Measurements from ENCODE around the gene DCHS1.

Gene DCHS1

DNA sequence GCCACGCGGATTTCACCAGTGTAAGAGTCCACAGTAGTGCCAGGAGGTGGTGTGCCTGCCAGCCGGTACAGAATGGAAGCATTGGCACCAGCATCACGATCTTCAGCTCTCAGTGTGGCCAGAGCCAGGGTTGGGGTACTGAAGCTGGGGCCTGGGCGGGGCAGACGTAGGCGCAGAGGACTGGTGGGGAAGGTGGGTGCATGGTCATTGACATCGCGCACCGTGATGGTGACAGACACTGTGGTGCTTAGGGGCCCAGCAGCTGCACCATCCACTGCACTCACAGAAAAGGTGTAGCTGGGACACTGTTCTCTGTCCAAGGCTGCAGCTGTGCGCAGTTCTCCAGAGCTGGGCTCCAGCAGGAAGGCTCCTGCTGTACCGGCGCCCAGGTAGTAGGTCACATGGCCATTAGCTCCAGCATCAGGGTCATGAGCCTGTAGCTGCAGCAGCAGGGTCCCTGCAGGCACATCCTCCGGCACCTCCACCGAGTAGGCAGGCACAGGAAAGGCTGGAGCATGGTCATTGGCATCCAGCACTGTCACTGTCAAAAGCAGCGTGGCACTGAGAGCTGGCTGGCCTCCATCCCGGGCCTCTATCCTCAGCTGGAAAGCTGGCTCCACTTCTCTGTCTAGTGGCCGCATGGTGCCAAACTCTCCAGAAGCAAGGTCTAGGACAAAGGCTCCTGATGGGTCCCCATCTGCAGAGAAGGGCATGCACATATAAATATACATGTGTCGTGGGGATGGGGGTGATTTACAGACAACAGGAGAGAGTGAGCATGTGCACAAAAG, 28.4 kb downstream of the DCHS1 start:
- no peak for DNase-seq (ENCODE audit: low read depth in 3 of 3)

DNA sequence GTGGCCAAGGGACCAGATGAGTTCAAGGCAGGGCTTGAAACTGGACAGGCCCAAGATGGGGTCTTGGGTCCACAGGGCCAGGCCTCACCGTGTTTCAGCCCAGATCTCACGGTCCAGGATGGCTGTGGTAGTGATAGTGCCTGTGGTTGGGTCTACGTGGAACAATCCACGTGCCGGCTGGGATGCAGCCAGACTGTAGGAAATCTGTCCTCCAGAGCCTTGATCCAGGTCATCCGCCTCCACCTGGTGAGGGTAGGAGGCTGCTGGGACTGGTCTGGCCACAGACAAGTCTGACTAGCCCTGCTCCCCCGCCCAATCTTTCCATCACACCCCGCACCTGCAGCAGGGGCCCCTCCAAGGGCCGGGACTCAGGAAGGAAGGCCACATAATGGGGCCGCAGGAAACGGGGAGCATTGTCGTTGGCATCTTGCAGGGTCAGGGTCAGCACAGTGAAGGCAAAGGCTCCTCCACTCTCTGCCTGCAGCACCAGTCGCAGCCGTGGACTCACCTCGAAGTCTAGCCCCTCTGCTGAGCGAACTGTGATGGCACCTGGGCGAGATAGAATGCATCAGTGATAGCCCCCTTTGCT, 29.7 kb downstream of the DCHS1 start:
- DNase-seq (ENCODE audit: low read depth in 3 of 3): no peak

DNA sequence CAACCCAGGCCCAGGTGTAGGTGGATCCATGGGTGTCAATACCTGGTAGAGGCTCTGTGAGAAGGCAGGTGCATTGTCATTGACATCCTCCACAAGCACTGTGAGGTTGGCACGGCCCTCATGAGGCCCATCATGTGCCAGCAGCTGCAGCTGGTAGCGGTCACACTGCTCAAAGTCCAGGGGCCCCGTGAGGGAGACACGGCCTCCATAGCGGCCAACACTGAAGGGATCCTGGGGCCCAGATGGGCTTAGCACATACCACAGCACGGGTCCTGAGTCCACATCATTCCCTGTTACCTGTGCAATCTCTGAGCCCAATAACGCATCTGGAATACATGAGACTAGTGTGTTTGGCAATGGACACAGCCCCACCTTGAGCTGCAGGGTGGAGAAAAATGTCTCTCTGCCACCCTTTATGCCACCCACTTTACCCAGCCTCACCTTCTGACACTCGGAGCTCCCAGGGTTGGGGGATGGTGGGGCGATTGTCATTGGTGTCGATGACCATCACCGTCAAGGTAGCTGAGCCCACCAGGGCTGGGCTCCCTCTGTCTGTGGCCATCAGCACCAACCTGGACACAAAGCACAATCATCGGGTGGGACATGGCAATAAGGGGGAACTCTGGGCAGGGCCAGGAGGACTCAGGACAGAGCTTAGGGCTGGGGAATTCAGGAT, 30.3 kb downstream of the DCHS1 start:
- no peak for DNase-seq (ENCODE audit: low read depth in 3 of 3)

DNA sequence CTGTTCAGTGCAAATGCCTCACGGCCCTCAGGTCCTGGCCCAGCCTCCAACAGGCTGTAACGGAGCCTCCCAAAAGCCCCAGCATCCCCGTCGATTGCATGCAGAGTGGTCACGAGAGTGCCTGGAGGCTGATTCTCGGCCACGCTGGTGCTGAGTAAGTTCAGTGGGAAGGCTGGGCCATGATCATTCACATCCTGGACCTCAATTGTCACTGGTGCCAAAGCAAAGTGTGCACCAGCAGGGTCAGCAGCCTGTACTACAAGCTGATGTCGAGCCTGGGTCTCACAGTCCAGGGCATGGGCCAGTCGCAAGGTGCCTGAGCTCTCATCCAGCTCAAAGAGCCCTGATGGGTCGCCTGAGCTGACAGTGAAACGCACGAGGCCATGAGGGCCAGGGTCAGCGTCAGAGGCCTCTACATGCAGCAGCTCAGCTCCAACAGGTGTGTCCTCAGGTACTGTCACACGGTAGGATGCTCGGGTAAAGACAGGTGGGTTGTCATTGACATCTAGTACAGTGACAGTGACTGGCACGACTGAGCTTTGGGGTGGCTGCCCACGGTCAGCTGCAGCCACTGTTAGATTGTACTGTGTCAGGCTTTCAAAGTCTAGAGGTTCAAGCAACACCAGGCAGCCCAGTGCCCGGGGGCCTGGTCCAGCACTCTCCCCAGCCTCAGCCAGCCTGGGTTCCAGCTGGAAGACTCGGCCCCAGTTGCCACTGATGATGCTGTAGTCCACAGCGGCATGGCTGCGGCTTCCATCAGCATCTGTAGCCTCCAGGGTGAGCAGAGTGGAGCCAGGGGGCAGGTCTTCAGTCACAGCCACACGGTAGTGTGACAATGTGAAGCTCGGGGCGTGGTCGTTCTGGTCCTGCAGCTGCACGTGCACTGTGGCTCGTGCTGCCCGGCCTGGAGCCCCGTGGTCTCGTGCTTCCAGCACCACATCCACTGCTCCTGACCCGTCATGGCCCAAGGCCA, 31.9 kb downstream of the DCHS1 start:
- DNase-seq (ENCODE audit: low read depth in 3 of 3): no peak

DNA sequence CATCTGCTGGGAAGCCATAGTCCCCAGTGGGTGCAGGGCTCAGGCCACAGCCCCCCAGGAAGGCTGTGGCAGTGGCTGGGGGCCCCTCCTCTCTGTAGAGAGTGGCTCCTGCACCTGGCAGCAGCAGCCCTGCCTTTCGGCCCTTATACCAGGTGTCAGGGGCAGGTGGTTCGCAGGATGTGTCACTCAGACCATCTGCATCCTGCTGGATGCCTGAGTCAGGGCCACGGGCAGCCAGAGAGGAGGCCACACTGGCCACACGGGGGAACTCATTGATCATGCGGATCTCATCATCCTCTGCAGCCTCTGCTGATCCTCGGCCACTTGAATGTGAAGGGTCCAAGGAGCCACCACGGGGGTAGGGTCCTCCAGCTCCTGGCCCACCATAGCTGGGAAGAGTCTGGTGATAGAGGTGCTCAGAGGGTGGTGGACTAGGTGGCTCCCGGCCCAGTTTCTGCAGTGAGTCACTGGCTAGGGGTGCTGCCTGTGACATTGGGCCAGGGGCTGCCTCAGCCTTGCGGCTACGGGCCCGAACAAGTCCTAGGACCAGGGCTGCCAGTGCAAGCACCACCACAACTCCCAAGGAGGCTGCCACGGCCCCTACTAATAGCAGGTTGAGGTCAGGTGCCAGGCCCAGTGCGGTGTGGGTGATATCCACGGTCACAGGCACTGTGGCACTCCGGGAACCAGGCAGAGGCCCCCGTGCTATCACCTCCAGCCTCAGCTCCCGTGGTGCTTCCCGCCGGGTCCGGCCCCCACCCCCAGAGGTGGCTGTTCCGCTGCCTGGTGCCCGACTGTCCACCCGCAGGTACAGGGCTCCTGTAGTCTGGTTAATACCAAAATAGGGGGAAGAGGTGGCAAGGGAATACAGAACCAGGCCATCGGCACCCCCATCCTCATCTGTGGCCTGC, 33.1 kb downstream of the DCHS1 start:
- DNase-seq (ENCODE audit: low read depth in 3 of 3): no peak

DNA sequence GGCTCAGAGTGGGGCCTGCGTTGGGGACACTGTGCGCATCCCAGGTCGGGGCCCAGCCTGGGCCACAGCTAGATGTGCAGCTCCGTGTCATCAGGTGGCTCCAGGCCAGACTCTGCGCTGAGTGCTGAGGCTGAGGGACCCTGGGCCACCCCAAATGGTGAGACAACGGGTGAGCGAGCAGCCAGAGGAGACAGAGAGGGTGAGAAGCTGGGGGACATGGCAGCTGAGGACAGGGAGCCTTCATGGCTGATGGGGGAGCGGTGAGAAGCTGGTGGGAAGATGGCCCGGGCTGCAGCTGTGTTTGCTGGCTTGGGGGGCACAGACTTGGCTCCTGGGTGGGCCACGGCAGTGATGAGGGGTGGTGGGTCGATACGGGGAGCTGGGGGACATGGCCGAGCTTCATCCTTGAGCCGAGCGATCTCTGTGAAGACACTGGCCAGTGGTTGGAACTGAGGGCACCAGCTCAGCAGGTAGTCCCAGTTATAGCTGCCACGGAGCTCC, 33.8 kb downstream of the DCHS1 start:
- no peak for DNase-seq (ENCODE audit: low read depth in 3 of 3)

DNA sequence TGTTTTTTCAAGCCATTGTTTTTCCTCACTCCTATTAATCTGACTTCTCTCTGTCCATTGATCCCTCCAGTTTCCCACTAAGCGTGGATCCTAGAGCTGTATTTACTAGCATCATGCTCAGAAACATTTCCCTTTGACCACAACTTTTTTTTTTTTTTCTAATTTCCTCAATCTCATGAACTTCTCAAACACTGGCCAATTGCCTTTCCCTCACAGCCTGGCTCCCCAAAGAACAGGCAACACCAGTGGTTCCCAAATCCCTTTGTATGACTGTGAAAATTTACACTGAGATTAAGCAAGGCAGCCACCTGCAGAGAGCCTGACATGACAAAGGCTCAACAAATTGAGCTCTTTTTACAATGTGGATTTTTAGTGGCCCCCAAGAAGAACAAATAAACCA, 35.0 kb downstream of the DCHS1 start:
- no peak for DNase-seq (ENCODE audit: low read depth in 3 of 3)

DNA sequence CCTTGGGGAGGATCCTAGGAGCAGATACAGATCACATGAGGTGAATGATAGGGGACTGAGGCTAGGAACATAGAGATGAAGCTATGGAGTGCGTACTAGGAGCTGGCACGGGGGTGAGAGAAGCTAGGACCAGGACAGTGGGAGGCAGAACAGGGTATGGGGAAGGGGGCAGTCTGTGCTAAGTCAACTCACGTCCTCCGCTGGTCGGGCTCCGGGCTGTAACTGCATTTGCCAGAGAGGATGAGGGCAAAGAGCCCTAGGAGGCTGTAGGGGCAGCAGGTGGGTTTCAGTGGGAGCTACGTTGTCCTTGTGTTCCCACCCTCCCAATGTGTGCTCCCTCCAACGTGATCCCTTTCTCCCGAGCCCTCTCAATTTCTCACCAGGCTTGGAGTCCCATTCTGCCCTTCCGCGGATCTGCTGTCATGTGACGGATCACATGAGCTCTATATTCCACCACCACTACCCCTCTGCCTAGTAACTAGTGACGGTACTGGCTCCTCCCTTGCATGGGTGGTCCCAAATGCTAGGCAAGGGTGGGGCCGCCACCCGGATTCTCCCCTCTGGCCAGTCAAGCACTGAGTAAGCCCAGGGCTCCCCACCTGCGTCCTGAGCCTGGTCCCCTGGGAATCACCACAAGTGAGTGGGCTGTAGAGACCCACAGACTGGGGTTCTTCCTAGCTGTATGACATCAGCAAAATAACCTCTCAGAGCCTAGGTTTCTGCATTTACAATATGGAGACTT, 36.4 kb downstream of the DCHS1 start, which contains the start of gene TPP1:
TPP1 (minus strand) TSS at position 419 of the 742 bp plus-strand sequence; CDS start at position 397, 22 bp downstream.
- peak; percentile 78 to 85 (median 83) for DNase-seq (ENCODE audit: low read depth in 3 of 3)

DNA sequence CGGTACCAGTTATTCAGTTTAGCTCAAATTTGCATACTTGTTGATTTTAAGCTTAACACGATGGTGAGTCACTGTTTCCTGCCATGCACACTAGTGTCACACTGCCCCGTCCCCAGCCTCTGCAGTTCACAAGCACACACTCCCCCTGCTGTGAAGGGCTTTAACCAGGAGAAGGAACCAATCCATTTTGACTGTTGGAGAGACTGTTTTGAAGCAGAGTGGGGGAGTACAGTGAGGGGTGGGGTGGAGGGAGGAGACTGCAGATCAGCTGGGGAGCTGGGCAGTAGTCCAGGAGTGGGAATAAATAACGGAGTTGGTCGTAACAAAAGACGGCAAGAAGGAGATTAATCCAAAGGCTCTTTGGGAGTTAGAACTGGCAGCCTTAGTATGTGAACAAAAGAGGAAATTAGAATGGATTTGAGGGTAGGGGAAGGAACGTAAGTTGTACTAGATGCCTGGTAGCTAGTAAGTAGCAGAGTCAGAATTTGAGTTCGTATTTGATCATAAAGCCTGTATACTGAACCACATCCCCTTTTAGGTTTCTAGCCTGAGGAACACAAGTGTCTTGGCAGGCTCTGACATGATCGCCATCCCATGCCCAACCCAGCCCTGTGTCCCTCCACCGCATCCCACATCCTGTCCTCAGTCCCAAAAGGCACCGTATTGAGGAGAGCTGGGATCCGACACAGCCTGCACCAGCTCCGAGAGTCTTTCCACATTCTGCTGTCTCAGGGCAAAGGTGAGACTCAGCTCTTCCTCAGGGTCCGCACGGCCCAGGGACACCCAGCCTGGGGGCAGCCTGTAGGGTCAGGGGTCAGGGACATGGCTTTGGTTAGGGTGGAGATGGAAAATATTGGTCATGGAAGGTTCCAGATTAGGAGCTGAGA, 37.2 kb downstream of the DCHS1 start:
- DNase-seq (ENCODE audit: low read depth in 3 of 3): peak; percentile 49 to 58 (median 51)

DNA sequence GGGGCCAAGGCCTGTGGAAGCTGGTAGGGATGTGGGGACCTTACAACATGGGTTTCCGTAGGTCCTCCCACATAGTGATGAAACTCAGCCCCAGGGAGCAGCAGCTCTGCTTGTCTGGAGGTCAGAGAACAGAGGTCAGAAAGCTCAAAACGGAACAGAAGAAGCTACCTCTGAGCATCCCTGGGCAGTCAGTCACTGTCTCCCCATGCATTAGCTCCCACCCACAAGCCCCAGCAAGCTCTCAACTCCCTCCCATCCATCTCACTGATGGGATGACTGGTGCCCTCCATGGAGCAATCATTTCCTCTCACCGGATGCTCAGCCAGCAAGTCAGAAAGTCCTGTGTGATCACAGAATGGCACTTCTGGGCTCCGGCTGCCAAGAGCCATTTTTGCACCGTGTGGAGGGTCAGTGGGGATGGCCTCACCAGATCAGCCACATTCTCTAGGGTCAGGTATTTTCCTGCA, 38.3 kb downstream of the DCHS1 start:
- DNase-seq (ENCODE audit: low read depth in 3 of 3): no peak

DNA sequence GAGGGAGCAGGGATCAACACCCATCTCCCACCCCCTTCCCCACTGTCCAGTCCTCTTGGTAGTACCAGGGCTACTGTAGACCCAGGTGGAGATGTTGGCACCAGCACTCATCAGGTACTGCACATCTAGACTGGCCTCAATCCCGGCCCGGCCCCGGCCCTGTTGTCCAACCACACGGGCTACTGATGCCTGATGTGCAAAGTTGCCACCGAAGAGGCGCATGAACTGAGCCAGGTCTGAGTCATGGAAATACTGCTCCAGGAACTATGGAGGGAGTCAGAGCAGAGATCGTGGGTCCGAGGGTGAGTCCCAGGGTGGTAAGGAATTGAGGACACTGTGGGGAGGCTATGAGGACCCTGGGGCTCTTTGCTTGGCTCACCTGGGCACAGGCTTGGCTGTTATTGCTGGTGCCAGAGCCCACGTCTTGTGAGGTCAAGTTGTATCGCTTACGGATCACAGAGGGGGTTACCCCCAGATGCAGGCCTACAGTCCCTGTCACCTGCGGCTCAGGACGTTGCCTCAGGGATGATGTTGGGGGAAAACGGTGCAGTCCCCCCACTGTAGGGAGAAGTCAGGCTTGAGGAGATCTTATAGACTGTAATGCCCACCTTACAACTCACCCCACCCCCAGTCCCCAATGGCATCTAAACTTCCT, 38.9 kb downstream of the DCHS1 start:
- DNase-seq (ENCODE audit: low read depth in 3 of 3): no peak

DNA sequence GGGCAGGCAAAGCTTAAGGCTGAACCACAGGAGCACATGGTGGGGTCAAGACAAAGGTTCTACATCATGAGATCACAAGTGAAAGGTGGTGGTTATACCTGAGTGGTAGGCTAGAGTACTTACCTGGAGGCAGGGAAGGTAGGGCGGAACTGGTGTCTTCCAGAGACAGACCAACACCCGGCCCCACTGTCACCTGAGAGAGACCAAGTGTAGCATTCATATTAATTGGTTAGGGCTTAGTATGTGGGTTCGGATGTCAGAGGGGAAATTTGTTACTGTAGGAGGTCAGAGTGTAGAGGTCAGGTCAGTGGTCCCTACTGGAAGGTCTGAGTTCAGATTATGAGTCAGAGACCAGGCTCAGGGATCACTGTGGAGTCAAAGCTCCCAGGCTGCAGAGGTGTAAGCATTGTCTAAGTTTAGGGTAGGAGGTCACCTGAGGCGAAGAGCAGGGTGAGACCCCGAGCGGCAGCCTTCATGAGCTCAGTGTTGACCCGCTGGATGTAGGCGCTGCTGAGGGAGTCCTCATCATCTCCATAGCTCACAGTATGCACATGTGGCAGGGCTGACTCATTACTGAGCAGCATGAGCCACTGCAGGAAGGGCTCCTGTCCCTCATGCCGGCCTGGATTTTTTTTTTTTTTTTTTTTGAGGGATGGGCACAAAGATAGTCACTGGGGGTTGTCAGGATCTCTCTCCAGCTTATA, 39.6 kb downstream of the DCHS1 start:
- DNase-seq (ENCODE audit: low read depth in 3 of 3): no peak

DNA sequence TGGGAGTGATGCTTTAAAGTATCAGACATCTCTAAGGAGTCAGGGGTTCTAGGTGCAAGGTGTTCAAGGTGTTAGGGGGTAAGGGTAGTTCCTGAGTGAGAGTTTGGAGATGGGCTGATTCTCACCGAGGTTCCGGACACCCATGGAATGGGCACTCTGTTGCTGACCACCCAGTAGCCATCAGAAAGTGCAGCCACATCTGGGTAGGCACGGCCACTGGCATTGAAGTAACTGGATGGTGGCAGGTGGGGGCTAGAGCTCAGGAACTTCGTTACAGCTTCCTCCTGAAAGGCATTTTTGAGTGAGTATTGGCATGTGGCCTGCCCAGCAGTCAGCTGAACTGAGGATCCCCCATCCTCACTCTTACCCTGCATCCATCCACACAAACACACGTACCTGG, 40.6 kb downstream of the DCHS1 start:
- no peak for DNase-seq (ENCODE audit: low read depth in 3 of 3)

DNA sequence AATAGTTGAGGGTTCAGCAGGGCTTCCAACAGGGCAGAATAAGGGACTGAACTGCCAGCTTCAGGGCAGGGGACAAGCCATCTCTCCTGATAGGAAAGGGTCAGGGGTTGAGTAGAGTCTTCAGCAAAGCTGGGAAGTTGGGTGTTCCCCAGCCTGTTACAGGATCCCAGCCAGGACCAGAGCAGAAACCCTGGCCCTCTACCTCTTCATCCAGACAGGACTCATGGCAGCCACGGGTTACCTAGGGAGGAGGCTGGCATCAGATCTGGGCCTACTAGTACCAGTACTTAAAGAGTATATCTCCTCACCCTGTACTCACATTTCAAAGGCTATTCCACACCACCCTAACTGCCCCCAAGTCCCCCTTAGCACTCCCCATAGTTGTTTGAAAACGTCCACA, 41.2 kb downstream of the DCHS1 start:
- no peak for DNase-seq (ENCODE audit: low read depth in 3 of 3)

DNA sequence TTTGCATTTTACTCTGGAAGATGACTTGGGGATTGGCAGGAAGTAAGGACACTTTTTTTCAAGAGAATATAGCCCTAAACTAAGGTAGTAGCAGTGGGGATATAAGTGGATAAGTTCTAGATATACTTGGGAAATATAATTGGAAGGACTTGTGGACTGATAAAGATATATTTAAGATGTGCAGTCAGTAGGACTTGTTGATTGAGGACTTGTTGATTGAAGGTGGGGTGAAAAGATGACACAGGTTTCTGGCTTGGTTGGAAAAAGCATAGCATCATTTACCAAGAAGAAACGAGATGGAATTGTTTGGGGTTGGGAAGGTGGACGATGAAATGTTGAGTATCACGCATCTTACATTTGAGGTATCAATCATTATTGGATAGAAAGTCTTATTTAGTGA, 42.1 kb downstream of the DCHS1 start:
- no peak for DNase-seq (ENCODE audit: low read depth in 3 of 3)

DNA sequence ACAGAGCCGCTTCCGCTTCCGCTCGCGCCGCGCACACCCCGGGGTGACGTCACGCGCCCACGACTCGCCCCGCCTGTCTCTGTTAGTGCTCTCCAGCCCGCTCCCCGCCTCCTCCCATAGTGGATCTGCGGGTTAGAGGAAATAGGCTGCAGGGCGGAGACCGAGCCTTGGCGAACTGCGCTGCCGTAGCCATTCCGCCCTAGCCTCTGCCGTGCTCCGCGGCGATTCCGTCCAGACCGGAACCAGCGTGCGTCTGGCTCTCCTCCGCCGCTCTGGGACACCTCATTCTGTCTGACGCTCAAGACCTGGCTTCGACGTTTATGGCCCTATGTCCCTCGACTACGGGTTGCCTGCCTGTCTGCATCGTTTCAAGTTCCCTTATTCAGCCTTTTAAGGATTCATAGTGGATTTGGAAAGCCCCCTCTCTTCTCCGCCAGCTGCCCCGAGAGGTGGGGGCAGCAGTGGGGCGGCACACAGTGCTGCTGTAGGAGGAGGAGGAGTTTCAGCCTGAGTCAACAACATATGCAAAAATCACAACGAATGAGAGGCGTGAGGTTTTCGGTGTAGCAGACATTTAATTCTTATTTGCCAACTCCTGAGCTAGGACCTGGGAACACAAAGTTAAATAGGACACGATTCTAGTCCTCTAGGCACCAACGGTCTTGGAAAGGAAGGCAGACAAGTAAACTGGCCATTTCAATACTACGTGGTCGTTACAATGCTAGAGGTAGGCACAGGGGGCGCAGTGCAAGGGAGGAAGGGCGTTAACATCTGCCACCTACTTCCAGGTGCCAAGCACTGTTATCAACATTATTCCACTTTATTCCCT, 43.2 kb downstream of the DCHS1 start, which contains the start of gene TAF10:
TAF10 (minus strand) TSS at position 4 of the 829 bp plus-strand sequence. CDS start 27 bp downstream, outside the sequence.
- DNase-seq (ENCODE audit: low read depth in 3 of 3): peak; percentile 84 to 96 (median 92)

DNA sequence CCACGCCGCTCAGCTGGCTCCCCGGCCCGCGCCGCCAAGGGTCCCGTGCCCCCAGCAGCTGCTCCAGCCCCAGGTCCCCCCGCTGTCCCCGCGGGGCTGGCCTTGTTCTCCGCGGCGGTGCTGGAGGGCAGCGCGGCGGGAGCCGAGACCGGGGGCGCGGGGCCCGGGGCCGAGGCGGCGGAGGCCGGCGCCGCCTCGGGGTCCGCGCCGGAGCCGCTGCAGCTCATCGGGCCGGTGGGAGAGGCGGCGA, 43.7 kb downstream of the DCHS1 start:
- no peak for DNase-seq (ENCODE audit: low read depth in 3 of 3)
